Measurements from ENCODE around the gene GAL3ST3.

DNA sequence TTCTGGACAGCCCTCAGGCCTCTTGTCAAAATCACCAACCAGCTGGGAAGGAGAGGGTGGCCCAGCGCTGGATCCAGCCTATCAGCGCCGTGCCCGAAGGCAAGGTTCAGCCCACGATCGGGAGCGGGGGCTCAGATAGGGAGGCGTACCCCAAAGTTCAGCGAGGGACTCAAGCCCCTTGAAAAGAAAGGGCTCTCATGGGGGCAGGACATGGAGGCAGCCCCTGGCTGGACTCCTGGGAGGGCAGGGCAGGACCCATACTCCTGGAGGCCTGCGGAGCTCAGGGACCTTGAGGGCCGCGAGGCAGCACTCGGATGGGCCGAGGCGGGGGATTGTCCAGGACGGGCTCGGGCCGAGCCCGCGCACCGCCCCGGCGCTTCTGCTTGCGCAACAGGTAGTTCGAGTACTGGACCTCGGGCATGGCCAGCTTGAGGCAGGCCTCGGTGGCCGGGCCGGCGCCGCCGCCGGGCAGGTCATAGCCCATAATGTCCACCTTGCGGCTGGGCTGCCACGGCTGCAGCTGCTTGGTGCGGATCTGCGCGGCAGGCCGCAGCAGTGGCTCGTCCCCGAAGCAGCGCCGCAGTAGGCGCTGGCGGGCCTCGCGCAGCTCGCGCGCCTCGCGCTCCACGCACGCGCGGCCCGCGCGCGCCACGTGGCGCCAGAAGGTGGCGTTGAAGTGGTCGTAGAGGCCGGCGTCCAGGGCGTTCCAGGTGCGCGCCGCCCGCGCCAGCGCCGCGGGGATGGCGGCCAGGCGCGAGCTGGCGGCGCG, 6.5 kb downstream of the GAL3ST3 start:
- TF ChIP-seq POLR2A (IDR thresholded peaks at IDR 0.05): no peak
- TF ChIP-seq, protein P1, sequence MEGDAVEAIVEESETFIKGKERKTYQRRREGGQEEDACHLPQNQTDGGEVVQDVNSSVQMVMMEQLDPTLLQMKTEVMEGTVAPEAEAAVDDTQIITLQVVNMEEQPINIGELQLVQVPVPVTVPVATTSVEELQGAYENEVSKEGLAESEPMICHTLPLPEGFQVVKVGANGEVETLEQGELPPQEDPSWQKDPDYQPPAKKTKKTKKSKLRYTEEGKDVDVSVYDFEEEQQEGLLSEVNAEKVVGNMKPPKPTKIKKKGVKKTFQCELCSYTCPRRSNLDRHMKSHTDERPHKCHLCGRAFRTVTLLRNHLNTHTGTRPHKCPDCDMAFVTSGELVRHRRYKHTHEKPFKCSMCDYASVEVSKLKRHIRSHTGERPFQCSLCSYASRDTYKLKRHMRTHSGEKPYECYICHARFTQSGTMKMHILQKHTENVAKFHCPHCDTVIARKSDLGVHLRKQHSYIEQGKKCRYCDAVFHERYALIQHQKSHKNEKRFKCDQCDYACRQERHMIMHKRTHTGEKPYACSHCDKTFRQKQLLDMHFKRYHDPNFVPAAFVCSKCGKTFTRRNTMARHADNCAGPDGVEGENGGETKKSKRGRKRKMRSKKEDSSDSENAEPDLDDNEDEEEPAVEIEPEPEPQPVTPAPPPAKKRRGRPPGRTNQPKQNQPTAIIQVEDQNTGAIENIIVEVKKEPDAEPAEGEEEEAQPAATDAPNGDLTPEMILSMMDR (IDR thresholded peaks at IDR 0.05): no peak

Measured in heart left ventricle (tissue), 13 donors.